Measurements from ENCODE around the gene NCAM1. TPM values are rescaled to one million over a fixed set of nuclear protein-coding genes. Genes with fewer than 3 reads are reported as not detected.
"Not testable (repeated sequence)": the region's sequence is repeated elsewhere in the genome, so short reads cannot be mapped to it uniquely, and the experiment has no call there.

The NCAM1 gene
- total RNA-seq (0.51 and 2.6 TPM in 2 replicates), polyA plus RNA-seq (0.17 and 0.84 TPM in 2 replicates), polyA minus RNA-seq (ENCODE audit: low replicate concordance) (4.2 TPM in 1 of 2 replicates, not detected in the other)
- 0.10 and 0.73 TPM in 2 replicates for polyA plus RNA-seq (2012)

DNA sequence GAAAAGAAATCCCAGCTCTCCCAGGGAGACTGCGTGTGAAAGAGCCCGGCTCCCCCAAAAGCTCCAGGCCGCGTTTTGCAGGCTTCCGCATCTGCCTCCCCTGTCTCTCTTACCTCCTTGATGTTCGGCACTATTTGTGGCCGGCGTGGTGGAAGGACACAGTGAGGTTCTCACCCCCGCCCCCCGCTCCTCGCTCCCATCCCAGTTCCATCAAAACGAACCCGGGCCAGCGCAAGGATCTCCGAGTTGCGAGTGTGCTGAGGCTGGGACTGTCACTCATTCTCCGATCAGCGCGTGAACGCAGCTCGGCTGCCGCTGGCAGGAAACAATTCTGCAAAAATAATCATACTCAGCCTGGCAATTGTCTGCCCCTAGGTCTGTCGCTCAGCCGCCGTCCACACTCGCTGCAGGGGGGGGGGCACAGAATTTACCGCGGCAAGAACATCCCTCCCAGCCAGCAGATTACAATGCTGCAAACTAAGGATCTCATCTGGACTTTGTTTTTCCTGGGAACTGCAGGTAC lies at the start of gene NCAM1:
Gene NCAM1, plus strand, starts transcription at position 275 of the 523 bp plus-strand sequence.
- TF ChIP-seq, protein P1, sequence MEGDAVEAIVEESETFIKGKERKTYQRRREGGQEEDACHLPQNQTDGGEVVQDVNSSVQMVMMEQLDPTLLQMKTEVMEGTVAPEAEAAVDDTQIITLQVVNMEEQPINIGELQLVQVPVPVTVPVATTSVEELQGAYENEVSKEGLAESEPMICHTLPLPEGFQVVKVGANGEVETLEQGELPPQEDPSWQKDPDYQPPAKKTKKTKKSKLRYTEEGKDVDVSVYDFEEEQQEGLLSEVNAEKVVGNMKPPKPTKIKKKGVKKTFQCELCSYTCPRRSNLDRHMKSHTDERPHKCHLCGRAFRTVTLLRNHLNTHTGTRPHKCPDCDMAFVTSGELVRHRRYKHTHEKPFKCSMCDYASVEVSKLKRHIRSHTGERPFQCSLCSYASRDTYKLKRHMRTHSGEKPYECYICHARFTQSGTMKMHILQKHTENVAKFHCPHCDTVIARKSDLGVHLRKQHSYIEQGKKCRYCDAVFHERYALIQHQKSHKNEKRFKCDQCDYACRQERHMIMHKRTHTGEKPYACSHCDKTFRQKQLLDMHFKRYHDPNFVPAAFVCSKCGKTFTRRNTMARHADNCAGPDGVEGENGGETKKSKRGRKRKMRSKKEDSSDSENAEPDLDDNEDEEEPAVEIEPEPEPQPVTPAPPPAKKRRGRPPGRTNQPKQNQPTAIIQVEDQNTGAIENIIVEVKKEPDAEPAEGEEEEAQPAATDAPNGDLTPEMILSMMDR (conservative IDR thresholded peaks at IDR 0.05 in 1 of 2, IDR thresholded peaks at IDR 0.05 in 1 of 2; ENCODE audit: low read depth in 1 of 2, low read length in 2 of 2), result no peak
- TF ChIP-seq EZH2 (IDR thresholded peaks at IDR 0.05; ENCODE audit: low read length, missing control alignments), result peak; percentile 83
- H2AFZ ChIP-seq (ENCODE audit: low read length), result peak within 1 kb of the TSS; percentile 13
- no peaks in the 10 kb centered on the region for H4K20me1 ChIP-seq (ENCODE audit: control insufficient read depth, extremely low read depth, insufficient read depth, low read length)
- no peaks in the 10 kb centered on the region for H3K79me2 ChIP-seq (ENCODE audit: control insufficient read depth, insufficient read depth, low read length)
- H3K27me3 ChIP-seq (ENCODE audit: control insufficient read depth, insufficient read depth, low read length), result peaks cover 11% of the 10 kb centered on the region
- peak within 1 kb of the TSS; percentile 39 to 71 (median 50) for H3K4me3 ChIP-seq (replicated peaks in 1 of 4; ENCODE audit: control extremely low read depth in 1 of 4, insufficient read depth in 1 of 4, low read depth in 3 of 4, low read length in 4 of 4)
- H3K27ac ChIP-seq (ENCODE audit: insufficient read depth, low read length), result no peak within 1 kb of the TSS
- no peaks in the 10 kb centered on the region for H3K36me3 ChIP-seq (ENCODE audit: control insufficient read depth, insufficient read depth, low read length)
- H3K4me1 ChIP-seq (ENCODE audit: control insufficient read depth, extremely low read depth, insufficient read depth, low read length), result no peaks in the 10 kb centered on the region
- peak; percentile 81 to 84 for DNase-seq (ENCODE audit: low read depth in 2 of 2)
- H3K9me3 ChIP-seq (ENCODE audit: control insufficient read depth, insufficient read depth, low read depth, low read length), result no peaks in the 10 kb centered on the region
- H3K4me2 ChIP-seq (ENCODE audit: extremely low read depth, insufficient read depth, low read length), result peak within 1 kb of the TSS; percentile 80
- no peak within 1 kb of the TSS for H3K9ac ChIP-seq (ENCODE audit: insufficient read depth, low read length)

DNA sequence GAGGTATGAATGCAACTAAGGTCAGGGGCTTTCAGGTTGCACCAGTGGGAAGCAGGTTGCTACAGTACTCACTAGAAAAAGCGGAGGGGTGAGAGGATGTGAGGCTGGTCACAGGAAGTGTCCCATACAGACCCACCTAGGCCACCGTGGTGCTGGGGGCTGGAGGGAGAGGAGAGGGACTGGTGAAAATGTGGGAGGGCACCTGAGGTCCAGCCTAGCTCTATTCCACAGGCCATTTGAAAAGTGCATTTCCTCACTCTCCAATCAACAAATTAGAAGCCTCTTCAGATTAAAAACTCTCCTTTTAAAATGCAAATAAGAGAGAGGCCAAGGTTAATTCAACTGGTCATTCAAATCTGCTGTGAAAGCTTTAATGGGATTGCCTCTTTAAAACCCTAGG lies 38.6 kb upstream of the NCAM1 start:
- no peak for TF ChIP-seq EZH2 (IDR thresholded peaks at IDR 0.05; ENCODE audit: low read length, missing control alignments)
- TF ChIP-seq, protein P1 (conservative IDR thresholded peaks at IDR 0.05 in 1 of 2, IDR thresholded peaks at IDR 0.05 in 1 of 2; ENCODE audit: low read depth in 1 of 2, low read length in 2 of 2), result no peak
- no peaks in the 10 kb centered on the region for H3K36me3 ChIP-seq (ENCODE audit: control insufficient read depth, insufficient read depth, low read length)
- no peak overlapping the region for H3K27ac ChIP-seq (ENCODE audit: insufficient read depth, low read length)
- H2AFZ ChIP-seq (ENCODE audit: low read length), result no peak overlapping the region
- no peak for DNase-seq (ENCODE audit: low read depth in 2 of 2)
- no peaks in the 10 kb centered on the region for H3K4me1 ChIP-seq (ENCODE audit: control insufficient read depth, extremely low read depth, insufficient read depth, low read length)
- no peaks in the 10 kb centered on the region for H3K27me3 ChIP-seq (ENCODE audit: control insufficient read depth, insufficient read depth, low read length)
- H3K79me2 ChIP-seq (ENCODE audit: control insufficient read depth, insufficient read depth, low read length), result no peaks in the 10 kb centered on the region
- H3K4me2 ChIP-seq (ENCODE audit: extremely low read depth, insufficient read depth, low read length), result no peak overlapping the region
- no peak overlapping the region for H3K9ac ChIP-seq (ENCODE audit: insufficient read depth, low read length)
- no peak overlapping the region for H3K4me3 ChIP-seq (replicated peaks in 1 of 4; ENCODE audit: control extremely low read depth in 1 of 4, insufficient read depth in 1 of 4, low read depth in 3 of 4, low read length in 4 of 4)
- no peaks in the 10 kb centered on the region for H4K20me1 ChIP-seq (ENCODE audit: control insufficient read depth, extremely low read depth, insufficient read depth, low read length)
- no peaks in the 10 kb centered on the region for H3K9me3 ChIP-seq (ENCODE audit: control insufficient read depth, insufficient read depth, low read depth, low read length)

DNA sequence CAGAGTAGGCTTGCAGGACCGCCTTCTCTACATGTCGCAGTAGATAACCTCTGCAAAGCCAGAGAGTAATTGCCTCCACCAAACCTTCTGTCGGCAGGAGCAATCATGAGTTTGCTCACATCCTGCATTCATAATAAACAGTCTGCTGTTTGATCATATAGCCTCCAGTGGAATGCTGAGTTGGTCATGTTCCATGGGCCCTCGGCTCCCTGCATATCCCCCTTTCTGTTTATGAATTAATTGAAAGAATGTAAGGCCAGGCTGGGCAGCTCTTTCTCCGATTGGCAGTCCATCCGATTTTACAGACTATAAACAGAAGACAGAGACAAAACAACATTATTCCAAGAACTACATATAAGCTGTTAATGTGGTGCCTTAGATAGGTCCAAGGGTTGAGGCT lies 36.4 kb upstream of the NCAM1 start:
- H3K4me3 ChIP-seq (replicated peaks in 1 of 4; ENCODE audit: control extremely low read depth in 1 of 4, insufficient read depth in 1 of 4, low read depth in 3 of 4, low read length in 4 of 4); H3K27me3 ChIP-seq (ENCODE audit: control insufficient read depth, insufficient read depth, low read length); H3K36me3 ChIP-seq (ENCODE audit: control insufficient read depth, insufficient read depth, low read length); H3K27ac ChIP-seq (ENCODE audit: insufficient read depth, low read length); H3K4me2 ChIP-seq (ENCODE audit: extremely low read depth, insufficient read depth, low read length); H3K4me1 ChIP-seq (ENCODE audit: control insufficient read depth, extremely low read depth, insufficient read depth, low read length); H3K79me2 ChIP-seq (ENCODE audit: control insufficient read depth, insufficient read depth, low read length); H3K9me3 ChIP-seq (ENCODE audit: control insufficient read depth, insufficient read depth, low read depth, low read length); DNase-seq (ENCODE audit: low read depth in 2 of 2); H3K9ac ChIP-seq (ENCODE audit: insufficient read depth, low read length); H4K20me1 ChIP-seq (ENCODE audit: control insufficient read depth, extremely low read depth, insufficient read depth, low read length); H2AFZ ChIP-seq (ENCODE audit: low read length): not testable (repeated sequence)

All from fibroblast of lung (primary cell).